Adrenal gland (tissue), 5 donors: ENCODE measurements around the gene TMPRSS11F.

Experiments
- POLR2A ChIP-seq, 2 donors: fragments of 450-650 bp; IDR thresholded peaks; one replicate each; pipeline ENCODE4 v1.6.1; 2017; ENCODE audit warnings: antibody characterized with exemption in 2 of 2, mild to moderate bottlenecking in 2 of 2, moderate library complexity in 1 of 2
- TF ChIP-seq, protein P1 (sequence below), 6 experiments: fragments of 450-650 bp in 4 of 6; fragments of 200-600 bp in 2 of 6; sonication (generic) in 1 of 6; IDR thresholded peaks; 1 replicate in 5 of 6; 2 replicates in 1 of 6; pipeline versions ENCODE4 v1.5.1 to v1.8.0; 2016 to 2021; ENCODE audit warnings: antibody characterized with exemption in 6 of 6, mild to moderate bottlenecking in 2 of 6, moderate library complexity in 1 of 6
- donor health status: DM: no; HTN: no; CAD: no.

DNA sequence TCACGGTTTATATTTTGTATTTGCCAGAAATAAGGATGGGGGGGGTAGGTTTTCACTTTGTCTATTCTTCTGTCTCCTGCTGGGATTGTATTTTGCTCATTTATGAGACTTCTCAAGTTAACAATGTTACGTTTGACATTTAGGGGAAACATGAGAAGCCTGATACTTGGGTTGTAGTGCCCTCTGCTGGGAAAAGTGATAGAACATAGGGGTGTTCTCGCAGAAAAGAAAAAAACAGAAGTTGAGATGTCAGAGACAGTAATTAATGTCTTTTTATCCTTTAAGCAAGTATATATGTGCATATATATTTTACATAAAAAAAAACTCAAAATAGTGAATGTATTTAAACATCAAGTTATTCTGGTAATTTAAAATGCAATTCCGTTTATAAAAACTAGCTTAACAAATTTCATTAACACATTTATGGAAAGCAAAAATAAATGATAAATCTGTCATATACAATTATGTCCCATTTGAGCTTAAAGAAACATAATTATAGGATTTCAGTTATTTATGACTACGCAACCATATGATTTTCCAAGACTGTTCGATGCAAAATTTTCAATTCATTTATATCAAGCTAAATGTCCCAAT, 46.0 kb upstream of the TMPRSS11F start:
- no peak for TF ChIP-seq POLR2A (IDR thresholded peaks at IDR 0.05)
- TF ChIP-seq, protein P1, sequence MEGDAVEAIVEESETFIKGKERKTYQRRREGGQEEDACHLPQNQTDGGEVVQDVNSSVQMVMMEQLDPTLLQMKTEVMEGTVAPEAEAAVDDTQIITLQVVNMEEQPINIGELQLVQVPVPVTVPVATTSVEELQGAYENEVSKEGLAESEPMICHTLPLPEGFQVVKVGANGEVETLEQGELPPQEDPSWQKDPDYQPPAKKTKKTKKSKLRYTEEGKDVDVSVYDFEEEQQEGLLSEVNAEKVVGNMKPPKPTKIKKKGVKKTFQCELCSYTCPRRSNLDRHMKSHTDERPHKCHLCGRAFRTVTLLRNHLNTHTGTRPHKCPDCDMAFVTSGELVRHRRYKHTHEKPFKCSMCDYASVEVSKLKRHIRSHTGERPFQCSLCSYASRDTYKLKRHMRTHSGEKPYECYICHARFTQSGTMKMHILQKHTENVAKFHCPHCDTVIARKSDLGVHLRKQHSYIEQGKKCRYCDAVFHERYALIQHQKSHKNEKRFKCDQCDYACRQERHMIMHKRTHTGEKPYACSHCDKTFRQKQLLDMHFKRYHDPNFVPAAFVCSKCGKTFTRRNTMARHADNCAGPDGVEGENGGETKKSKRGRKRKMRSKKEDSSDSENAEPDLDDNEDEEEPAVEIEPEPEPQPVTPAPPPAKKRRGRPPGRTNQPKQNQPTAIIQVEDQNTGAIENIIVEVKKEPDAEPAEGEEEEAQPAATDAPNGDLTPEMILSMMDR (IDR thresholded peaks at IDR 0.05): peak; percentile 29 to 66 (median 50)
